H9 (cell line): ENCODE results near the gene ATP8A2. TPM values are rescaled to one million over a fixed set of nuclear protein-coding genes. Genes with fewer than 3 reads are reported as not detected.

Source experiments
- DNase-seq: peaks from one replicate; pipeline ENCODE4 v3.0.0-alpha.2; 2017
- H2AFZ ChIP-seq: one replicate; pipeline ENCODE4 v1.6.1; 2013; ENCODE audit warnings: mild to moderate bottlenecking, low read length, control low read depth, moderate library complexity
- H2AK5ac ChIP-seq: 2 replicates; pipeline ENCODE4 v1.6.1; 2013; ENCODE audit warnings: low read length, control low read depth, mixed read lengths; ENCODE audit not compliant: insufficient read length
- H2BK120ac ChIP-seq: one replicate; pipeline ENCODE4 v1.6.1; 2013; ENCODE audit warnings: low read depth, mild to moderate bottlenecking, low read length, control low read depth, inconsistent platforms; ENCODE audit not compliant: poor library complexity, severe bottlenecking
- H2BK12ac ChIP-seq: 2 replicates; pipeline ENCODE4 v1.6.1; 2013; ENCODE audit warnings: low read length, control low read depth, mixed read lengths, low read depth; ENCODE audit not compliant: insufficient read length
- H2BK15ac ChIP-seq: 2 replicates; pipeline ENCODE4 v1.6.1; 2013; ENCODE audit warnings: low read depth, low read length, control low read depth
- H2BK20ac ChIP-seq: one replicate; pipeline ENCODE4 v1.6.1; 2013; ENCODE audit warnings: low read depth, mild to moderate bottlenecking, low read length, control low read depth, inconsistent platforms; ENCODE audit not compliant: poor library complexity, severe bottlenecking
- H2BK5ac ChIP-seq: 2 replicates; pipeline ENCODE4 v1.6.1; 2013; ENCODE audit warnings: low read length, control low read depth, mixed read lengths; ENCODE audit not compliant: insufficient read length
- H3K14ac ChIP-seq: 2 replicates; pipeline ENCODE4 v1.6.1; 2013; ENCODE audit warnings: low read length, control low read depth; ENCODE audit not compliant: insufficient read depth
- H3K18ac ChIP-seq: 2 replicates; pipeline ENCODE4 v1.6.1; 2013; ENCODE audit warnings: low read depth, mild to moderate bottlenecking, mixed read lengths, low read length, control low read depth; ENCODE audit not compliant: insufficient read length
- H3K23ac ChIP-seq: 2 replicates; pipeline ENCODE4 v1.6.1; 2013; ENCODE audit warnings: low read length, control low read depth, mixed read lengths, low read depth; ENCODE audit not compliant: insufficient read length
- H3K23me2 ChIP-seq: 2 replicates; pipeline ENCODE4 v1.6.1; 2013; ENCODE audit warnings: low read depth, mild to moderate bottlenecking, mixed read lengths, low read length, control low read depth; ENCODE audit not compliant: insufficient read length, poor library complexity, severe bottlenecking
- H3K27ac ChIP-seq: 2 replicates; pipeline ENCODE4 v1.5.1; 2013; ENCODE audit warnings: low read length, control low read depth, mixed read lengths, low read depth; ENCODE audit not compliant: insufficient read length
- H3K27me3 ChIP-seq: 2 replicates; pipeline ENCODE4 v1.6.1; 2013; ENCODE audit warnings: low read length, control low read depth, inconsistent platforms; ENCODE audit not compliant: insufficient read depth
- H3K4ac ChIP-seq: 2 replicates; pipeline ENCODE4 v1.6.1; 2013; ENCODE audit warnings: low read depth, mild to moderate bottlenecking, control low read depth, inconsistent platforms, low read length, moderate library complexity
- H3K4me1 ChIP-seq: 2 replicates; pipeline ENCODE4 v1.6.1; 2013; ENCODE audit warnings: low read length, control low read depth, inconsistent platforms; ENCODE audit not compliant: insufficient read depth
- H3K4me2 ChIP-seq: 2 replicates; pipeline ENCODE4 v1.6.1; 2013; ENCODE audit warnings: low read length, control low read depth, mixed read lengths; ENCODE audit not compliant: insufficient read length, insufficient read depth
- H3K56ac ChIP-seq: 2 replicates; pipeline ENCODE4 v1.6.1; 2013; ENCODE audit warnings: low read depth, mild to moderate bottlenecking, mixed read lengths, low read length, control low read depth; ENCODE audit not compliant: insufficient read length
- H3K79me1 ChIP-seq: 2 replicates; pipeline ENCODE4 v1.6.1; 2013; ENCODE audit warnings: low read depth, mild to moderate bottlenecking, moderate library complexity, low read length, control low read depth, inconsistent platforms; ENCODE audit not compliant: insufficient read depth, poor library complexity, severe bottlenecking
- H3K79me2 ChIP-seq: 2 replicates; pipeline ENCODE4 v1.6.1; 2013; ENCODE audit warnings: low read length, control low read depth, inconsistent platforms; ENCODE audit not compliant: insufficient read depth
- H3K9ac ChIP-seq: 2 replicates; pipeline ENCODE4 v1.6.1; 2013; ENCODE audit warnings: low read length, control low read depth, mixed read lengths; ENCODE audit not compliant: insufficient read length; ENCODE audit errors: extremely low read depth
- H3K9me3 ChIP-seq: one replicate; pipeline ENCODE4 v1.6.1; 2013; ENCODE audit warnings: low read depth, low read length, inconsistent platforms; ENCODE audit not compliant: control insufficient read depth
- H3T11ph ChIP-seq: one replicate; pipeline ENCODE4 v1.6.1; 2013; ENCODE audit warnings: mild to moderate bottlenecking, low read length, control low read depth, inconsistent platforms
- H4K20me1 ChIP-seq: one replicate; pipeline ENCODE4 v1.6.1; 2013; ENCODE audit not compliant: control insufficient read depth, insufficient read length, insufficient read depth
- H4K5ac ChIP-seq: 2 replicates; pipeline ENCODE4 v1.6.1; 2013; ENCODE audit warnings: low read depth, mild to moderate bottlenecking, mixed read lengths, low read length, control low read depth; ENCODE audit not compliant: insufficient read length
- H4K8ac ChIP-seq: replicated peaks from 2 replicates; pipeline ENCODE4 v1.6.1; 2013; ENCODE audit warnings: low read length, control low read depth, mixed read lengths, low read depth; ENCODE audit not compliant: insufficient read length
- H4K91ac ChIP-seq: 2 replicates; pipeline ENCODE4 v1.6.1; 2013; ENCODE audit warnings: low read depth, mild to moderate bottlenecking, moderate library complexity, mixed read lengths, low read length, control low read depth; ENCODE audit not compliant: insufficient read length
- H3K27ac Mint-ChIP-seq, 3 experiments: 2 replicates in 2 of 3; 3 replicates in 1 of 3; pipeline ENCODE4 v1.8.0; 2020 to 2021; ENCODE audit warnings: mixed read lengths in 3 of 3, mild to moderate bottlenecking in 1 of 3, moderate library complexity in 1 of 3
- H3K27me3 Mint-ChIP-seq: 2 replicates; pipeline ENCODE4 v1.8.0; 2021; ENCODE audit warnings: low read depth, mild to moderate bottlenecking, moderate library complexity, mixed read lengths
- H3K36me3 Mint-ChIP-seq, 3 experiments: 2 replicates in 2 of 3; 3 replicates in 1 of 3; pipeline ENCODE4 v1.8.0; 2020 to 2021; ENCODE audit warnings: low read depth in 3 of 3, mixed read lengths in 3 of 3; ENCODE audit not compliant: insufficient read depth in 1 of 3
- H3K4me1 Mint-ChIP-seq, 2 experiments: 2 replicates each; pipeline ENCODE4 v1.8.0; 2020; ENCODE audit warnings: mixed read lengths in 2 of 2
- H3K4me3 Mint-ChIP-seq, 2 experiments: 2 replicates in 1 of 2; 3 replicates in 1 of 2; pipeline ENCODE4 v1.8.0; 2020 to 2021; ENCODE audit warnings: mild to moderate bottlenecking in 2 of 2, mixed read lengths in 2 of 2, moderate library complexity in 1 of 2
- H3K9me3 Mint-ChIP-seq, 2 experiments: 2 replicates in 1 of 2; 3 replicates in 1 of 2; pipeline ENCODE4 v1.8.0; 2020; ENCODE audit warnings: mild to moderate bottlenecking in 2 of 2, mixed read lengths in 2 of 2, moderate library complexity in 1 of 2
- total RNA-seq: library from RNA; stranded (reverse); gene quantifications from 2 replicates; pipeline ENCODE4 v1.2.1, GENCODE V29; 2021
- TF ChIP-seq, protein P1 (sequence below): fragments of 200-600 bp; sonication (generic); conservative IDR thresholded peaks from 3 replicates; pipeline ENCODE4 v1.8.0; 2021; ENCODE audit warnings: antibody characterized with exemption, mild to moderate bottlenecking

ATP8A2 gene
- total RNA-seq, 1 experiment from 2014 or later = 18.2 TPM

DNA sequence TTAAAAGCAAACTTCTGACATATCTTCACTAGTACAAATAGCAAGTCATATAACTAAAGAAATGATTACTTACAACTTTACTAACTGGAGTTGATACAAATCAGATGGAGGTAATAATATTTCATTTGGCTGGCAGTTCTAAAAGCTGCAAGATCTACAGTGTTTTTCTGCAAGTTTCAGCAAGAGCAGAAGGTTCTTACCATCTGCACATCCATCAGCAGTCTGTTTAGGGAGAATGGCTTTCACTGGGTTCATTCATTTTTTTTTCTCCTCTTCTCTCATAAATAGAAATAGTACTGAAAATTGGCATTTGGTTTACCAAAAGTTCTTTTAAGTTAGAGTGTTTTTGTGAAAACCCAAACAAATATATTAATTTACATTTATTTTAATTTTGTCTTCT lies 683.1 kb downstream of the ATP8A2 start:
- no peak overlapping the region for H2BK5ac ChIP-seq
- no peak overlapping the region for H3T11ph ChIP-seq
- H3K23ac ChIP-seq = no peak overlapping the region
- H4K5ac ChIP-seq = no peak overlapping the region
- no peak overlapping the region for H4K8ac ChIP-seq
- H2AK5ac ChIP-seq = no peak overlapping the region
- H3K9me3 Mint-ChIP-seq = no peaks in the 10 kb centered on the region; a peak in 1 of 5 replicates
- no peak overlapping the region for H3K27ac ChIP-seq
- H2BK120ac ChIP-seq = no peak overlapping the region
- DNase-seq = no peak
- no peak overlapping the region for H4K91ac ChIP-seq
- no peak overlapping the region for H2BK12ac ChIP-seq
- no peaks in the 10 kb centered on the region for H3K79me2 ChIP-seq
- H3K4me1 ChIP-seq = peaks cover 2% of the 10 kb centered on the region; the same call in 1 of the 2 replicates
- H3K27ac Mint-ChIP-seq = no peak overlapping the region
- H3K23me2 ChIP-seq = peaks cover 12% of the 10 kb centered on the region
- H3K36me3 Mint-ChIP-seq = no peaks in the 10 kb centered on the region
- H3K14ac ChIP-seq = no peak overlapping the region
- H3K4me3 Mint-ChIP-seq = no peak overlapping the region
- TF ChIP-seq, protein P1, sequence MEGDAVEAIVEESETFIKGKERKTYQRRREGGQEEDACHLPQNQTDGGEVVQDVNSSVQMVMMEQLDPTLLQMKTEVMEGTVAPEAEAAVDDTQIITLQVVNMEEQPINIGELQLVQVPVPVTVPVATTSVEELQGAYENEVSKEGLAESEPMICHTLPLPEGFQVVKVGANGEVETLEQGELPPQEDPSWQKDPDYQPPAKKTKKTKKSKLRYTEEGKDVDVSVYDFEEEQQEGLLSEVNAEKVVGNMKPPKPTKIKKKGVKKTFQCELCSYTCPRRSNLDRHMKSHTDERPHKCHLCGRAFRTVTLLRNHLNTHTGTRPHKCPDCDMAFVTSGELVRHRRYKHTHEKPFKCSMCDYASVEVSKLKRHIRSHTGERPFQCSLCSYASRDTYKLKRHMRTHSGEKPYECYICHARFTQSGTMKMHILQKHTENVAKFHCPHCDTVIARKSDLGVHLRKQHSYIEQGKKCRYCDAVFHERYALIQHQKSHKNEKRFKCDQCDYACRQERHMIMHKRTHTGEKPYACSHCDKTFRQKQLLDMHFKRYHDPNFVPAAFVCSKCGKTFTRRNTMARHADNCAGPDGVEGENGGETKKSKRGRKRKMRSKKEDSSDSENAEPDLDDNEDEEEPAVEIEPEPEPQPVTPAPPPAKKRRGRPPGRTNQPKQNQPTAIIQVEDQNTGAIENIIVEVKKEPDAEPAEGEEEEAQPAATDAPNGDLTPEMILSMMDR = no peak
- H3K18ac ChIP-seq = no peak overlapping the region
- no peak overlapping the region for H2AFZ ChIP-seq
- peaks cover 4% of the 10 kb centered on the region; the same call in 1 of the 2 replicates for H3K27me3 ChIP-seq
- H2BK15ac ChIP-seq = no peak overlapping the region
- H3K56ac ChIP-seq = no peak overlapping the region
- H3K4ac ChIP-seq = no peak overlapping the region
- H2BK20ac ChIP-seq = no peak overlapping the region
- H3K9ac ChIP-seq = no peak overlapping the region
- H3K79me1 ChIP-seq = no peaks in the 10 kb centered on the region
- H3K9me3 ChIP-seq = no peaks in the 10 kb centered on the region
- H4K20me1 ChIP-seq = no peaks in the 10 kb centered on the region
- H3K27me3 Mint-ChIP-seq = peaks cover 37% of the 10 kb centered on the region
- no peak overlapping the region for H3K4me2 ChIP-seq
- H3K4me1 Mint-ChIP-seq = peaks cover 6% of the 10 kb centered on the region in 2 experiments
